Activated CD8-positive, alpha-beta memory T cell treated with anti-CD3 and anti-CD28 coated beads, Interleukin-2, amount 50 U/mL, for 24 hours (primary cell): ENCODE data around the gene IQSEC1.

ENCODE experiments used
- DNase-seq: peaks from one replicate; pipeline ENCODE4 v3.0.0-alpha.2; 2020; ENCODE audit errors: extremely low read depth

The IQSEC1 gene

DNA sequence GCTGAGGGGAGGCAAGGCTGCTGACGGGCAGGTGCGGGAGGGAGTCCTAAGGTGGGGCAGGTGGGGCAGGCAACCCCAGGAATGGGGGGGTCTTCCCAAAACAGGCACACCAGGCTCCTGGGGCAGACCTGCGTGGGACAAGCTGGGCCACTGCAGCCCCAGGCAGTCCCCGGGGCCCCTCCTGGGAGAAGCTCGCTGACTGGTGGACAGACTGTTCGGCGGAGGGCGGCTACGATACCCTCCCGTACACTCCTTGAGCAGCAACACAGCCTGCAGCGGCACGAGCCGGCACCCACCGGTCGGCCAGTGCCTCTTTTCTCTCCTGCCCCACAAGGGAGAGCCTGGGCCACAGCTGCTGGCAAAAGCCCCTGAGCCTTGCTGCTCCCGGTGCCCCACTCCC lies 165.9 kb downstream of the IQSEC1 start:
- no peak for DNase-seq

DNA sequence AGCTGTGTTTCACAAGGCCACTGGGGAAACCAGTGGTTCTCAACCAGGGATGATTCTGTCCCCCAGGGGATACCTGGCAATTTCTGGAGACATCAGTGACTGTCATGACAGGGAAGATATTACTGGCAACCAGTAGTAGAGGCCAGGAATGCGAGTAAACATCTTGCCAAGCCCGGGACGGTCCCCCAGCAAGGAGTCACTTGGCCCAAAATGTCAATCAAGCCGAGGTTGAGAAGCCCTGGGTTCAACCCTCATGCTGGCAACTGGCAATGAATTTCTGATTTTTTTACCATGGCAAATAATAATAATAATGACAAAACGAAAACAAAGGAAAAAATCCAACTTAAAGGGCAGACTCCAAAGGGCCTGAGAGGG lies 166.3 kb downstream of the IQSEC1 start:
- DNase-seq = no peak

- DNase-seq = no peak
These were observed 166.9 kb downstream of the IQSEC1 start for GRCh38 chr3:12906141-12906915.

DNA sequence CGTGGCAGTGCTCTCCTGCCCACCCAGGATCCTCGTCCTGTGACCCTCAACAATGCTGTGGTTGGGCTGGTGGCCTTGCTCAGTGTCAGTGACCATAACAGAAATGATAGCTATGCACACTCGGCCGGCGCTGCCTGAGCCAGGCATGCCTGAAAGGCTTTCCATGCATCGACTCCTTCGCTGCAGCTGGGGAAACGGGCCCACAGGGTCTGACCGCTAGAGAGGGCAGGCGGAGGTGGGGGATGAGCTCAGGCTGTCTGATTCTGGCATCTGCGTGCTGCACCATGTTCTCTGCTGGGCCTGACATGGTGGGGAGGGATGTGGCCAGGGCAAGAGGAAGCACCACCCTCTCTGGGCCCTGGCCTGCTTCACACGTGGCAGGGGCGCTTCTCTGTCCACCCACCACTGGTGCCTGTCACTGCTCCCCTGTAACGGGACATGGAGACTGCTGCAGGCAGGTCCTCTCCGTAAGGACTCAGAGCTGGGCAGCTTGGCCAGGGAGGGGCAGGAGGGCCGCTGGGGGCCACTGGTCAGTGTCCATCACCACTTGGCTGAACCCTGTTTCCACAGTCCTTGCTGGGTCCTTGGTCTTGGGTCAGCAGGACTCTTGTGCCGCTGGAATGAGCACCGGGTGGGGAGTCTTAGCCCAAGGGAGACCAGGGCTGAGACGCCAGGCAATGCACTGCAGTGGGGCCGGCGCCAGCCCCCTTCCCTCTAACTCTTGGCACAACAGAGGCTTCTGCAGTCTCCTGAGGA lies 167.7 kb downstream of the IQSEC1 start:
- no peak for DNase-seq

DNA sequence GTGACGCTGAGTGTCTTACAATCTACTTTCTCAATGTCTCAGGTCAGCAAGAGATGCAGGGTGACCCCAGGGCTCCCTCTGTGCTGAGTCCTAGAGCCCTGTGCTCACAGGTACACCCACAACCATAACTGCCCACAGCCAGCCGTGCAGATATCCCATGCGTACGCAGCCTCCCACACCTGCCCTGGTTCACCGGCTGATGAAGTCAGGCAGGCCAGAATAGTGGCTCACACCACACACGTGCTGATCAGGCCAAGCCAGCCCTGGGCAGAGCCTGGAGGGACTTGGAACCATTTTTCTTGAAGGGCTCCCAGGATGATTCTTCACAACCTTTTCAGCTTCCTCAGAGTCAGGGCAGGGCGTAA lies 168.3 kb downstream of the IQSEC1 start:
- DNase-seq = no peak

- DNase-seq = no peak
These were observed 169.3 kb downstream of the IQSEC1 start for GRCh38 chr3:12903881-12904280.

DNA sequence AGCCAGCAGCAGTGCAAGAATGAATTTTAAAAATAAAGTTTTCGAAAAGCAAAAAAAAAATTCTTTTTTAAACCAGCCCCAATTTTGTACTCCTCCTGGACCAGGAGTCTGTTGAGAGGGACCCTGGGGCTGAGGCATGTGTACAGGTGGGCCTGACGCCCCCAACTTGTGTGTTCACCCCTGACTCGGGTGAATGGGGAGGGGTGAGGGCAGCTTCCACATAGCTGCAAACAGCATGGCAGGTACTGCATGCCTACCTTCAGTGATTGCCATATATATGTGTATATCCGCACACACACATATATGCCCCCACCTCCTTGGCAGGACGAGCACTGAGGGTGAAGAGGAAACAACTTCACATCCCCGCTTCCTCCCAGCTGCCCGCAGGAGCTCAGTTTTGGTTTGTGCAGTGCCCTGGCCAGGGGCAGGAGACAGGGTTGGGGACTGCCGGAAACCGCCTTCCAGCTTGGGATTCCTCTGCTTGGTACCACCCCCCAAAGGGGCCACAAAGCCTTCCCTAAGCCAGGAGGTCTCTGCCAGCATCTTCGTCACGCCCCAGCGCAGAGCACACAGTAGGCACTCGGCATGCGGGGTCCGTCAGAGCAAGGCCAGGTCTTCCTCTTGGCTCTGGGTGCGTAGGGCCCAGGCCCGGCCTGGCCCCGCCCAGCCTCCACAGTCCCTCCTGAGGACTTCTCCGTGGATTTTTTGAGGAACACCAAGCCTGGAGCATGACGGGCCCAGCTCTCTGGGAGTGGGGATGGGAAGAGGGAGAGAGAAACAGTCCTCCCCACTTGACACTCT lies 170.0 kb downstream of the IQSEC1 start:
- DNase-seq = no peak

- no peak for DNase-seq
These were observed 170.8 kb downstream of the IQSEC1 start for GRCh38 chr3:12902181-12902999.

- no peak for DNase-seq
These were observed 171.6 kb downstream of the IQSEC1 start for GRCh38 chr3:12901623-12902045.

GRCh38 chr3:12900885-12901411 lies 172.3 kb downstream of the IQSEC1 start:
- no peak for DNase-seq

GRCh38 chr3:12898965-12899755 lies 174.1 kb downstream of the IQSEC1 start:
- no peak for DNase-seq

DNA sequence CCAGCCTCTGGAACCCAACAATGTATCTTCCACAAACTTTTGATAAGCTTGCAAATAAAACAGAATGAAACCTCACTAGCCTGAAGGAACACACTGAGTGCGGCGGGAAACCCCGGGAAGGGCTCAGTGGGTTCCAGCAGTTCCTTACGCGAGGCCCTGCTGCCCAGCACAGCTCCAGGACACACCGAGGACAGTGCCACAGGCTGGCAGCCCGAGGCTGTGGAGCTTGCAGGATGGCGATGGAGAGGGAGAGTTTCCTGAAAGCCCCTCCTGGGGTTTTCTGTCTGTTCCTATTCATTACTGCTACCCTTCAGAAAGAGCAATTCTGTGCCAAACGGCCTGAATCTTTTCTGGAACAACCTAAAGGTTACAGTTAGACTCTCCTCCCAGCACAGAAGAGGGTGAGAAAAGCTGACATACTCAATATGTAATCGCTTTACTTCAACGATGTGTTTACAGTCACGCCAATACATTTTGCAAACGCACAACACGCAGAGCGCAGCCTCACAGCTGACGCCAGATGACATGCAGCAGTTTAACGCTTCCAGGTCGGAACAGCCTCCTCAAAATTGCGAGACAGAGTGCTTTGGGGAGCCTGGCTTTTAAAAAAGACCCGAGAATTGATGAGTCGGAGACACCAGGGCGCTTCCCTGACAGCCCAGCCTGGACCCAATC lies 174.8 kb downstream of the IQSEC1 start:
- no peak for DNase-seq

GRCh38 chr3:12897381-12898289 lies 175.6 kb downstream of the IQSEC1 start:
- no peak for DNase-seq

DNA sequence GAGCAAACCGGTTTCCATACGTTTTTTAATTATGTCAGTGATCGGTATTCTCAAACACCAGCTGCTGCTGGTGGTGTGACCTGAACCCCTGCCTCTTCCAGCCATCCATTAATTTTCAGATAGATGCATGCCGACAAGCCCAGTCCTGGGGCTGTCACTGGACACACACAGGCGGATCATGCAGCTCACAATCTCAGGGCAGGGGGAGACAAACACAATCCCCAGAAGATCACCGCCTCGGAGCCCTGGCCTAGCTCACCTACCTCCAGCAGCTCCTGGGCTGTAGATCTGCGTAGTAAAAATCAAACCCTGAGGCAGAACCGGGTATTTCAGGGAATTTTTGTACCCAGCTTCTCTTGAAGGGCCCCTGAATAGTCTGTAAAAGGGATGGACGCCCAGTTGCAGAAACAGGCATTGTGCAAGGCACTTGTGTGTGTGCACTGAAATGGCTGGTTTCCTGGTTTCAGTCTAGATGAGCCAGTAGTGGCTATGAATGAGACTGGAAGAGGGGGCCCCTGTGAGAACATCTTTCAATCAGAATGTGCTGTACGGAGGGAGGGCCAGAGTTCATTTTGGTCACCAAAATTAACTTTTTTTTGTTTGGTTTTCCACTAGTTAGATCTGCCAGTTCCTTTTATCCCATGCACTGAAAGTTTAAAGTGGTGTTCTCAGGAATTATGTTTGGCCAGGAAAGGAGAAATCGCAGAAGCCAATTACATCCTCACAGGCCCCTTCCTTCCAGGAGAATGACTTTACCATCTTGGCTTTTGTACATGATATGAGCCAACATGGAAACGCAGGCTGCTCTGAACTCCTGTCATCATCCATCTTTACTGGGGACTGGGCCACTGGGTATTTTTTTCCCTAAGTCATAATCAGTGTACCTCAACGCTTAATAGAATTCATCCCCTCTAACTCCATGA lies 176.9 kb downstream of the IQSEC1 start:
- DNase-seq = no peak

DNA sequence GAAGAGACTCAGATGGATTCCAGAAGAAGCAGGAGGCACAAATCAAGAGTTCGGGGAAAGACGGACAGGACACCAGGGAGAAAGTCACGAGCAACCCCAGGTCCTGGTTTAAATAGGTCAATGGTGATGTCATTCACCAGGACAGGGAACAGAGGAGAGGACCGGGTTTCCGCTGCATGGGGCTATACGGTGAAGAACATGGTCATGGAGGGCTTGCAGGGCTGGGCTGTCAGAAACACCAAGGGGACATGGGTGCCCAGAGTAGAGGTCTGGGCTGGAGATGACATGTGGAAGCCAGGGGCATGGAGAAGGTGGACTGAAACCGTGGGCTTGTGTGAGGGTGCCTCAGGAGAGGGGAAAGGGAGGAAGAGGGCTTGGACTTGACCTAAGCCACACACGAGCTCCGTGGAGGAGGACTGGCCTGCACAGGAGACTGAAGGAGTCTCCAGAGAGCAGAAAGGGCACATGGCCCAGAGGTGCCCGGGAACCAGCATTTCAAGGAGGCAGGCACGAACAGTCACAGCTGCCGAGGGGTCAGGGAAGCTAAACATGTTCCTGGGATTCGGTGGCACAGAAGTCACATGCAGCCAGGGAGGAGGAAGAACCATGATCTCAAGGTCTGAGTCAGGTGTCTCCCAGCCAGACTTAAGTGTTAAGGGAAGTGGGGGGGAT lies 177.7 kb downstream of the IQSEC1 start:
- no peak for DNase-seq

DNA sequence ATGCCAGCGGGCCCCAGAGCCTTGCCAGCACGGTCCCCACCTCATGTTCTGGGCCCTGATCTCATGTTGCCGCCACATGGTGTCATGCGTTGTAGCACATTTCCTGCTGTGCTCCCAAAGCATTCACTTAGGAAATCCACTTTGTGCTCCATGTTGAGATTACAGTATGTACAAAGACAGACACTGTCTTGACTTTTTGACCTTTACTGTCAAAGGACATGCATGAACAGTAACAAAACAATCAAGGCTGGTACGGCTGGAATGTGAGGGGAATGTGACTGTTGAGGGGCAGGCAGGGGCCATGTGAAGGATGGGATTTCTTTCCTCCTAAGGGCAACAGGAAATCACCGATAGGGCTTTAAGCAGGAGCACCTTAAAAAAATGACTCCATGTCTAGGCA lies 178.6 kb downstream of the IQSEC1 start:
- no peak for DNase-seq

GRCh38 chr3:12893852-12894251 lies 179.4 kb downstream of the IQSEC1 start:
- DNase-seq = no peak
